ENCODE data around the gene SNAP47. TPM values are rescaled to one million over a fixed set of nuclear protein-coding genes. Genes with fewer than 3 reads are reported as not detected.

SNAP47 gene
- total and polyA plus RNA-seq, 9 of the 15 experiments (the other 6 are each of a cell fraction or from before 2014, with no cell fraction given): 2.5 to 41.3 (median 32.6) TPM

DNA sequence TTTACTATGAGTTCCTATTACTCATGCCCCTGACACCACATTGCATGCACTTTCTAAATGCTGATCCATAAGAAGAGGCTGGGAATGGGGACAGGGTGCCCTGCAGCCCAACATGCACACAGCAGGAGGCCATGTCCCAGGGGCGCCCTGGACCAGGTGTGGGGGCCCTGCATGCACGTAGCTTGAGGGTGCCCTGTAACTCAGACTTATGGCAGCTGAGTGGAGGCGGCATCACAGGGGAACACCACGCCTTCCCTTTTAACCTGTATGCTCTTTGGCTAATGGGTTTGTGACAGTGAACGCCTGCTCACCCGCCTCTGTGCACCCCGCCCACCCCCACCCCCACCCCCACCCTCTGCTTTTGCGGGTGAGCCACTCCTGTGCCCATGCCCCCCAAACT lies 36.1 kb downstream of the SNAP47 start (continued):
- TF ChIP-seq, protein P1, sequence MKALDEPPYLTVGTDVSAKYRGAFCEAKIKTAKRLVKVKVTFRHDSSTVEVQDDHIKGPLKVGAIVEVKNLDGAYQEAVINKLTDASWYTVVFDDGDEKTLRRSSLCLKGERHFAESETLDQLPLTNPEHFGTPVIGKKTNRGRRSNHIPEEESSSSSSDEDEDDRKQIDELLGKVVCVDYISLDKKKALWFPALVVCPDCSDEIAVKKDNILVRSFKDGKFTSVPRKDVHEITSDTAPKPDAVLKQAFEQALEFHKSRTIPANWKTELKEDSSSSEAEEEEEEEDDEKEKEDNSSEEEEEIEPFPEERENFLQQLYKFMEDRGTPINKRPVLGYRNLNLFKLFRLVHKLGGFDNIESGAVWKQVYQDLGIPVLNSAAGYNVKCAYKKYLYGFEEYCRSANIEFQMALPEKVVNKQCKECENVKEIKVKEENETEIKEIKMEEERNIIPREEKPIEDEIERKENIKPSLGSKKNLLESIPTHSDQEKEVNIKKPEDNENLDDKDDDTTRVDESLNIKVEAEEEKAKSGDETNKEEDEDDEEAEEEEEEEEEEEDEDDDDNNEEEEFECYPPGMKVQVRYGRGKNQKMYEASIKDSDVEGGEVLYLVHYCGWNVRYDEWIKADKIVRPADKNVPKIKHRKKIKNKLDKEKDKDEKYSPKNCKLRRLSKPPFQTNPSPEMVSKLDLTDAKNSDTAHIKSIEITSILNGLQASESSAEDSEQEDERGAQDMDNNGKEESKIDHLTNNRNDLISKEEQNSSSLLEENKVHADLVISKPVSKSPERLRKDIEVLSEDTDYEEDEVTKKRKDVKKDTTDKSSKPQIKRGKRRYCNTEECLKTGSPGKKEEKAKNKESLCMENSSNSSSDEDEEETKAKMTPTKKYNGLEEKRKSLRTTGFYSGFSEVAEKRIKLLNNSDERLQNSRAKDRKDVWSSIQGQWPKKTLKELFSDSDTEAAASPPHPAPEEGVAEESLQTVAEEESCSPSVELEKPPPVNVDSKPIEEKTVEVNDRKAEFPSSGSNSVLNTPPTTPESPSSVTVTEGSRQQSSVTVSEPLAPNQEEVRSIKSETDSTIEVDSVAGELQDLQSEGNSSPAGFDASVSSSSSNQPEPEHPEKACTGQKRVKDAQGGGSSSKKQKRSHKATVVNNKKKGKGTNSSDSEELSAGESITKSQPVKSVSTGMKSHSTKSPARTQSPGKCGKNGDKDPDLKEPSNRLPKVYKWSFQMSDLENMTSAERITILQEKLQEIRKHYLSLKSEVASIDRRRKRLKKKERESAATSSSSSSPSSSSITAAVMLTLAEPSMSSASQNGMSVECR (CRISPR knock-in tag; IDR thresholded peaks at IDR 0.05): no peak
- TF ChIP-seq IFI16 (CRISPR knock-in tag; IDR thresholded peaks at IDR 0.05) (no peak), BRCA1 (IDR thresholded peaks at IDR 0.05) (no peak), BRCA1 (CRISPR knock-in tag; IDR thresholded peaks at IDR 0.05) (no peak), MYC (IDR thresholded peaks at IDR 0.05; ENCODE audit: low read depth, low read length) (no peak), MYC (CRISPR knock-in tag; IDR thresholded peaks at IDR 0.05; ENCODE audit: borderline replicate concordance, low read depth) (no peak), HDAC1 (IDR thresholded peaks at IDR 0.05) (no peak), DDX20 (tag; IDR thresholded peaks at IDR 0.05; ENCODE audit: low read depth) (no peak), PCBP2 (IDR thresholded peaks at IDR 0.05; ENCODE audit: low read depth, low read length, poor library complexity, severe bottlenecking) (no peak), KAT8 (IDR thresholded peaks at IDR 0.05; ENCODE audit: low read depth) (no peak)
- TF ChIP-seq, protein P2, sequence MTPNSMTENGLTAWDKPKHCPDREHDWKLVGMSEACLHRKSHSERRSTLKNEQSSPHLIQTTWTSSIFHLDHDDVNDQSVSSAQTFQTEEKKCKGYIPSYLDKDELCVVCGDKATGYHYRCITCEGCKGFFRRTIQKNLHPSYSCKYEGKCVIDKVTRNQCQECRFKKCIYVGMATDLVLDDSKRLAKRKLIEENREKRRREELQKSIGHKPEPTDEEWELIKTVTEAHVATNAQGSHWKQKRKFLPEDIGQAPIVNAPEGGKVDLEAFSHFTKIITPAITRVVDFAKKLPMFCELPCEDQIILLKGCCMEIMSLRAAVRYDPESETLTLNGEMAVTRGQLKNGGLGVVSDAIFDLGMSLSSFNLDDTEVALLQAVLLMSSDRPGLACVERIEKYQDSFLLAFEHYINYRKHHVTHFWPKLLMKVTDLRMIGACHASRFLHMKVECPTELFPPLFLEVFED (CRISPR knock-in tag; conservative IDR thresholded peaks at IDR 0.05): no peak
- TF ChIP-seq, protein P3, sequence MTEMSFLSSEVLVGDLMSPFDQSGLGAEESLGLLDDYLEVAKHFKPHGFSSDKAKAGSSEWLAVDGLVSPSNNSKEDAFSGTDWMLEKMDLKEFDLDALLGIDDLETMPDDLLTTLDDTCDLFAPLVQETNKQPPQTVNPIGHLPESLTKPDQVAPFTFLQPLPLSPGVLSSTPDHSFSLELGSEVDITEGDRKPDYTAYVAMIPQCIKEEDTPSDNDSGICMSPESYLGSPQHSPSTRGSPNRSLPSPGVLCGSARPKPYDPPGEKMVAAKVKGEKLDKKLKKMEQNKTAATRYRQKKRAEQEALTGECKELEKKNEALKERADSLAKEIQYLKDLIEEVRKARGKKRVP (CRISPR knock-in tag; IDR thresholded peaks at IDR 0.05): no peak
